H9 (cell line): ENCODE data around the gene SFXN1. TPM values are rescaled to one million over a fixed set of nuclear protein-coding genes. Genes with fewer than 3 reads are reported as not detected.

ENCODE experiments used
- DNase-seq: peaks from one replicate; pipeline ENCODE4 v3.0.0-alpha.2; 2017
- H2AFZ ChIP-seq: one replicate; pipeline ENCODE4 v1.6.1; 2013; ENCODE audit warnings: mild to moderate bottlenecking, low read length, control low read depth, moderate library complexity
- H2AK5ac ChIP-seq: 2 replicates; pipeline ENCODE4 v1.6.1; 2013; ENCODE audit warnings: low read length, control low read depth, mixed read lengths; ENCODE audit not compliant: insufficient read length
- H2BK120ac ChIP-seq: one replicate; pipeline ENCODE4 v1.6.1; 2013; ENCODE audit warnings: low read depth, mild to moderate bottlenecking, low read length, control low read depth, inconsistent platforms; ENCODE audit not compliant: poor library complexity, severe bottlenecking
- H2BK12ac ChIP-seq: 2 replicates; pipeline ENCODE4 v1.6.1; 2013; ENCODE audit warnings: low read length, control low read depth, mixed read lengths, low read depth; ENCODE audit not compliant: insufficient read length
- H2BK15ac ChIP-seq: 2 replicates; pipeline ENCODE4 v1.6.1; 2013; ENCODE audit warnings: low read depth, low read length, control low read depth
- H2BK20ac ChIP-seq: one replicate; pipeline ENCODE4 v1.6.1; 2013; ENCODE audit warnings: low read depth, mild to moderate bottlenecking, low read length, control low read depth, inconsistent platforms; ENCODE audit not compliant: poor library complexity, severe bottlenecking
- H2BK5ac ChIP-seq: 2 replicates; pipeline ENCODE4 v1.6.1; 2013; ENCODE audit warnings: low read length, control low read depth, mixed read lengths; ENCODE audit not compliant: insufficient read length
- H3K14ac ChIP-seq: 2 replicates; pipeline ENCODE4 v1.6.1; 2013; ENCODE audit warnings: low read length, control low read depth; ENCODE audit not compliant: insufficient read depth
- H3K18ac ChIP-seq: 2 replicates; pipeline ENCODE4 v1.6.1; 2013; ENCODE audit warnings: low read depth, mild to moderate bottlenecking, mixed read lengths, low read length, control low read depth; ENCODE audit not compliant: insufficient read length
- H3K23ac ChIP-seq: 2 replicates; pipeline ENCODE4 v1.6.1; 2013; ENCODE audit warnings: low read length, control low read depth, mixed read lengths, low read depth; ENCODE audit not compliant: insufficient read length
- H3K23me2 ChIP-seq: 2 replicates; pipeline ENCODE4 v1.6.1; 2013; ENCODE audit warnings: low read depth, mild to moderate bottlenecking, mixed read lengths, low read length, control low read depth; ENCODE audit not compliant: insufficient read length, poor library complexity, severe bottlenecking
- H3K27ac ChIP-seq: 2 replicates; pipeline ENCODE4 v1.5.1; 2013; ENCODE audit warnings: low read length, control low read depth, mixed read lengths, low read depth; ENCODE audit not compliant: insufficient read length
- H3K27me3 ChIP-seq: 2 replicates; pipeline ENCODE4 v1.6.1; 2013; ENCODE audit warnings: low read length, control low read depth, inconsistent platforms; ENCODE audit not compliant: insufficient read depth
- H3K4ac ChIP-seq: 2 replicates; pipeline ENCODE4 v1.6.1; 2013; ENCODE audit warnings: low read depth, mild to moderate bottlenecking, control low read depth, inconsistent platforms, low read length, moderate library complexity
- H3K4me1 ChIP-seq: 2 replicates; pipeline ENCODE4 v1.6.1; 2013; ENCODE audit warnings: low read length, control low read depth, inconsistent platforms; ENCODE audit not compliant: insufficient read depth
- H3K4me2 ChIP-seq: 2 replicates; pipeline ENCODE4 v1.6.1; 2013; ENCODE audit warnings: low read length, control low read depth, mixed read lengths; ENCODE audit not compliant: insufficient read length, insufficient read depth
- H3K56ac ChIP-seq: 2 replicates; pipeline ENCODE4 v1.6.1; 2013; ENCODE audit warnings: low read depth, mild to moderate bottlenecking, mixed read lengths, low read length, control low read depth; ENCODE audit not compliant: insufficient read length
- H3K79me1 ChIP-seq: 2 replicates; pipeline ENCODE4 v1.6.1; 2013; ENCODE audit warnings: low read depth, mild to moderate bottlenecking, moderate library complexity, low read length, control low read depth, inconsistent platforms; ENCODE audit not compliant: insufficient read depth, poor library complexity, severe bottlenecking
- H3K79me2 ChIP-seq: 2 replicates; pipeline ENCODE4 v1.6.1; 2013; ENCODE audit warnings: low read length, control low read depth, inconsistent platforms; ENCODE audit not compliant: insufficient read depth
- H3K9ac ChIP-seq: 2 replicates; pipeline ENCODE4 v1.6.1; 2013; ENCODE audit warnings: low read length, control low read depth, mixed read lengths; ENCODE audit not compliant: insufficient read length; ENCODE audit errors: extremely low read depth
- H3K9me3 ChIP-seq: one replicate; pipeline ENCODE4 v1.6.1; 2013; ENCODE audit warnings: low read depth, low read length, inconsistent platforms; ENCODE audit not compliant: control insufficient read depth
- H3T11ph ChIP-seq: one replicate; pipeline ENCODE4 v1.6.1; 2013; ENCODE audit warnings: mild to moderate bottlenecking, low read length, control low read depth, inconsistent platforms
- H4K20me1 ChIP-seq: one replicate; pipeline ENCODE4 v1.6.1; 2013; ENCODE audit not compliant: control insufficient read depth, insufficient read length, insufficient read depth
- H4K5ac ChIP-seq: 2 replicates; pipeline ENCODE4 v1.6.1; 2013; ENCODE audit warnings: low read depth, mild to moderate bottlenecking, mixed read lengths, low read length, control low read depth; ENCODE audit not compliant: insufficient read length
- H4K8ac ChIP-seq: replicated peaks from 2 replicates; pipeline ENCODE4 v1.6.1; 2013; ENCODE audit warnings: low read length, control low read depth, mixed read lengths, low read depth; ENCODE audit not compliant: insufficient read length
- H4K91ac ChIP-seq: 2 replicates; pipeline ENCODE4 v1.6.1; 2013; ENCODE audit warnings: low read depth, mild to moderate bottlenecking, moderate library complexity, mixed read lengths, low read length, control low read depth; ENCODE audit not compliant: insufficient read length
- H3K27ac Mint-ChIP-seq, 3 experiments: 2 replicates in 2 of 3; 3 replicates in 1 of 3; pipeline ENCODE4 v1.8.0; 2020 to 2021; ENCODE audit warnings: mixed read lengths in 3 of 3, mild to moderate bottlenecking in 1 of 3, moderate library complexity in 1 of 3
- H3K27me3 Mint-ChIP-seq: 2 replicates; pipeline ENCODE4 v1.8.0; 2021; ENCODE audit warnings: low read depth, mild to moderate bottlenecking, moderate library complexity, mixed read lengths
- H3K36me3 Mint-ChIP-seq, 3 experiments: 2 replicates in 2 of 3; 3 replicates in 1 of 3; pipeline ENCODE4 v1.8.0; 2020 to 2021; ENCODE audit warnings: low read depth in 3 of 3, mixed read lengths in 3 of 3; ENCODE audit not compliant: insufficient read depth in 1 of 3
- H3K4me1 Mint-ChIP-seq, 2 experiments: 2 replicates each; pipeline ENCODE4 v1.8.0; 2020; ENCODE audit warnings: mixed read lengths in 2 of 2
- H3K4me3 Mint-ChIP-seq, 2 experiments: 2 replicates in 1 of 2; 3 replicates in 1 of 2; pipeline ENCODE4 v1.8.0; 2020 to 2021; ENCODE audit warnings: mild to moderate bottlenecking in 2 of 2, mixed read lengths in 2 of 2, moderate library complexity in 1 of 2
- H3K9me3 Mint-ChIP-seq, 2 experiments: 2 replicates in 1 of 2; 3 replicates in 1 of 2; pipeline ENCODE4 v1.8.0; 2020; ENCODE audit warnings: mild to moderate bottlenecking in 2 of 2, mixed read lengths in 2 of 2, moderate library complexity in 1 of 2
- WGBS: extraction: QIAGEN DNeasy Blood & Tissue Kit; methylation state at CpG from one replicate; pipeline ENCODE4 v1.1.7; 2013; ENCODE audit warnings: missing lambda C conversion rate, low lambda C conversion rate, mixed read lengths; ENCODE audit not compliant: insufficient read length; ENCODE audit errors: extremely low coverage; 5-methylcytosine and 5-hydroxymethylcytosine counted together
- total RNA-seq: library from RNA; stranded (reverse); gene quantifications from 2 replicates; pipeline ENCODE4 v1.2.1, GENCODE V29; 2021
- TF ChIP-seq, protein P1 (sequence below): fragments of 200-600 bp; sonication (generic); conservative IDR thresholded peaks from 3 replicates; pipeline ENCODE4 v1.8.0; 2021; ENCODE audit warnings: antibody characterized with exemption, mild to moderate bottlenecking

The SFXN1 gene
- total RNA-seq, 1 experiment from 2014 or later: 99.2 TPM

GRCh38 chr5:175541264-175541663 lies 62.9 kb downstream of the SFXN1 start:
- no peak overlapping the region for H2AK5ac ChIP-seq
- H3K23me2 ChIP-seq: no peaks in the 10 kb centered on the region
- H4K91ac ChIP-seq: no peak overlapping the region
- no peak overlapping the region for H3K4ac ChIP-seq
- no peak overlapping the region for H2BK5ac ChIP-seq
- Mint-ChIP-seq H3K27me3 (peaks cover 7% of the 10 kb centered on the region; the same call in 1 of the 2 replicates), H3K36me3 (no peaks in the 10 kb centered on the region; a peak in 1 of 7 replicates), H3K9me3 (no peaks in the 10 kb centered on the region; a peak in 1 of 5 replicates), H3K4me1 (peaks cover 36 to 45% of the 10 kb centered on the region in 2 experiments), H3K27ac (no peak overlapping the region), H3K4me3 (no peak overlapping the region)
- no peak overlapping the region for H3K9ac ChIP-seq
- no peak overlapping the region for H3K4me2 ChIP-seq
- no peak overlapping the region for H3K14ac ChIP-seq
- no peak overlapping the region for H3K18ac ChIP-seq
- H2BK15ac ChIP-seq: no peak overlapping the region
- TF ChIP-seq, protein P1, sequence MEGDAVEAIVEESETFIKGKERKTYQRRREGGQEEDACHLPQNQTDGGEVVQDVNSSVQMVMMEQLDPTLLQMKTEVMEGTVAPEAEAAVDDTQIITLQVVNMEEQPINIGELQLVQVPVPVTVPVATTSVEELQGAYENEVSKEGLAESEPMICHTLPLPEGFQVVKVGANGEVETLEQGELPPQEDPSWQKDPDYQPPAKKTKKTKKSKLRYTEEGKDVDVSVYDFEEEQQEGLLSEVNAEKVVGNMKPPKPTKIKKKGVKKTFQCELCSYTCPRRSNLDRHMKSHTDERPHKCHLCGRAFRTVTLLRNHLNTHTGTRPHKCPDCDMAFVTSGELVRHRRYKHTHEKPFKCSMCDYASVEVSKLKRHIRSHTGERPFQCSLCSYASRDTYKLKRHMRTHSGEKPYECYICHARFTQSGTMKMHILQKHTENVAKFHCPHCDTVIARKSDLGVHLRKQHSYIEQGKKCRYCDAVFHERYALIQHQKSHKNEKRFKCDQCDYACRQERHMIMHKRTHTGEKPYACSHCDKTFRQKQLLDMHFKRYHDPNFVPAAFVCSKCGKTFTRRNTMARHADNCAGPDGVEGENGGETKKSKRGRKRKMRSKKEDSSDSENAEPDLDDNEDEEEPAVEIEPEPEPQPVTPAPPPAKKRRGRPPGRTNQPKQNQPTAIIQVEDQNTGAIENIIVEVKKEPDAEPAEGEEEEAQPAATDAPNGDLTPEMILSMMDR: no peak
- no peak overlapping the region for H2AFZ ChIP-seq
- no peak overlapping the region for H3T11ph ChIP-seq
- H3K27ac ChIP-seq: no peak overlapping the region
- H2BK120ac ChIP-seq: no peak overlapping the region
- H3K56ac ChIP-seq: no peak overlapping the region
- H3K79me2 ChIP-seq: no peaks in the 10 kb centered on the region
- H4K20me1 ChIP-seq: no peaks in the 10 kb centered on the region
- H3K9me3 ChIP-seq: no peaks in the 10 kb centered on the region
- no peak overlapping the region for H4K8ac ChIP-seq
- no peak overlapping the region for H2BK12ac ChIP-seq
- H4K5ac ChIP-seq: no peak overlapping the region
- peaks cover 2% of the 10 kb centered on the region; the same call in 1 of the 2 replicates for H3K27me3 ChIP-seq
- no peak overlapping the region for H3K23ac ChIP-seq
- no CpG with 5 or more reads among the region's 4 CpGs for WGBS
- H3K4me1 ChIP-seq: peaks cover 2% of the 10 kb centered on the region; the same call in 1 of the 2 replicates
- H2BK20ac ChIP-seq: no peak overlapping the region
- no peak for DNase-seq
- H3K79me1 ChIP-seq: no peaks in the 10 kb centered on the region
